ENCODE measurements around the gene BAZ1A. TPM values are rescaled to one million over a fixed set of nuclear protein-coding genes. Genes with fewer than 3 reads are reported as not detected.

BAZ1A gene
- total and polyA plus RNA-seq, 2 of the 8 experiments (the other 6 are each of a cell fraction or from before 2014, with no cell fraction given): 8.0 to 23.1 TPM

DNA sequence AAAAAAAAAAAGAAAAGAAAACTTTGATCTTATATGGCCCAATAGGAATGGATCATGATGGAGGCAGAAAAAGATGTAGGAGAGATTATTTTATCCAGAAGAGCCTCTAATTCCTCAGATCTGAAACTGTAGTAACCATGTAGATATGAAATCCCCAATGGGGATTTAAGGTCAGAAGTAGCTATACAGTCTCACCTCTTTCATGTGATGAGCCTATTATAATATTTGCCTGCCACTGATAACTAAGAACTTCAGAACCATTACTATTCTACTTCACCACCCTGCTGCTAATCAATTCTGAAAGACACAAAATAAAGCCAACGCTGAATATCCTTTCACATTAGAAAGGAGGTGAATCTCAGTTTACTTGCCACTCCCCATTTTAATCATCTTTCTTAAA, 29.3 kb downstream of the BAZ1A start:
- no peaks in the 10 kb centered on the region for H3K79me2 ChIP-seq (ENCODE audit: control insufficient read depth in 1 of 2, insufficient read depth in 2 of 2, low read length in 2 of 2)
- H4K5ac ChIP-seq (ENCODE audit: insufficient read length, low read depth, low read length): no peak overlapping the region
- H3K56ac ChIP-seq (replicated peaks; ENCODE audit: insufficient read length, low read depth, low read length): no peak overlapping the region
- ChIA-PET CTCF (ENCODE audit: partially characterized antibody) (interaction anchor here (1.0 kb wide), 1 partner anchor 20 kb away, joined by 3 read pairs; no protein-coding TSS in a partner anchor), POLR2A (ENCODE audit: partially characterized antibody) (interaction anchor here (1.3 kb wide), 1 partner anchor 10 kb away, joined by 3 read pairs; no protein-coding TSS in a partner anchor)
- H2AK5ac ChIP-seq (ENCODE audit: low read depth, low read length): no peak overlapping the region
- H3K4me2 ChIP-seq (ENCODE audit: insufficient read depth in 1 of 2, low read depth in 2 of 2, low read length in 2 of 2): no peak overlapping the region
- no peaks in the 10 kb centered on the region for H3K79me1 ChIP-seq (ENCODE audit: low read depth, low read length)
- H3K36me3 ChIP-seq (ENCODE audit: control insufficient read depth in 2 of 4, insufficient read depth in 4 of 4, low read length in 3 of 4): no peaks in the 10 kb centered on the region
- H3K27ac ChIP-seq (ENCODE audit: low read depth, low read length): no peak overlapping the region
- no peak overlapping the region for H3K18ac ChIP-seq (ENCODE audit: extremely low read depth, low read length)
- no peak overlapping the region for H3K4me3 ChIP-seq (ENCODE audit: extremely low read depth in 1 of 4, insufficient read depth in 2 of 4, low read depth in 3 of 4, low read length in 4 of 4)
- TF ChIP-seq EZH2 (IDR thresholded peaks at IDR 0.05; ENCODE audit: low read depth, low read length, severe bottlenecking): no peak
- TF ChIP-seq CTBP2 (IDR thresholded peaks at IDR 0.05; ENCODE audit: borderline replicate concordance, insufficient read depth, insufficient read length, low read length): no peak
- DNase-seq (ENCODE audit: low read depth in 1 of 2, low spot score in 2 of 2): no peak
- H2BK12ac ChIP-seq (ENCODE audit: low read depth, low read length): no peak overlapping the region
- no peak overlapping the region for H2BK5ac ChIP-seq (ENCODE audit: low read depth, low read length)
- peaks cover 0 to 2% of the 10 kb centered on the region in 2 experiments for H4K20me1 ChIP-seq (replicated peaks in 1 of 2; ENCODE audit: control insufficient read depth in 1 of 2, insufficient read depth in 2 of 2, low read length in 2 of 2)
- no peak overlapping the region for H2BK15ac ChIP-seq (ENCODE audit: low read length)
- FAIRE-seq: no peak
- H3K9ac ChIP-seq (replicated peaks in 1 of 4; ENCODE audit: extremely low read depth in 1 of 4, low read depth in 3 of 4, low read length in 3 of 4): no peak overlapping the region
- H3K4ac ChIP-seq (replicated peaks; ENCODE audit: insufficient read length, low read depth, low read length): no peak overlapping the region
- no peaks in the 10 kb centered on the region for H3K27me3 ChIP-seq (replicated peaks in 1 of 4; ENCODE audit: control insufficient read depth in 3 of 4, extremely low read depth in 1 of 4, insufficient read depth in 3 of 4, low read length in 3 of 4)
- WGBS, 2 experiments (ENCODE audit: extremely low coverage in 1 of 2, insufficient coverage in 1 of 2, insufficient read length in 1 of 2, insufficient replicate concordance in 2 of 2, low coverage in 1 of 2, low lambda C conversion rate in 2 of 2, missing lambda C conversion rate in 1 of 2): 97% methylated on average over 1 of the region's 1 CpG; no CpG with 5 or more reads in 1 of the 2 experiments
- H2BK20ac ChIP-seq (ENCODE audit: low read length): no peak overlapping the region
- no peak overlapping the region for H4K8ac ChIP-seq (ENCODE audit: extremely low read depth, insufficient read depth, low read length)
- no peak overlapping the region for H2BK120ac ChIP-seq (replicated peaks; ENCODE audit: low read depth, low read length)
- no peak overlapping the region for H4K91ac ChIP-seq (replicated peaks; ENCODE audit: insufficient read length, low read length)
- H3K14ac ChIP-seq (ENCODE audit: insufficient read length): no peak overlapping the region
- no peaks in the 10 kb centered on the region for H3K9me3 ChIP-seq (ENCODE audit: insufficient read depth in 2 of 2, low read depth in 1 of 2, low read length in 1 of 2)
- H3K4me1 ChIP-seq (replicated peaks in 1 of 4; ENCODE audit: control insufficient read depth in 3 of 4, insufficient read depth in 4 of 4, low read length in 3 of 4): peaks cover 0 to 3% (median 0%) of the 10 kb centered on the region in 4 experiments; a peak in 1 of 7 replicates
- H3K23ac ChIP-seq (ENCODE audit: insufficient read length): no peak overlapping the region
- H2AFZ ChIP-seq (ENCODE audit: low read length): no peak overlapping the region
- no peaks in the 10 kb centered on the region for H3K23me2 ChIP-seq (ENCODE audit: low read depth, low read length)
